H4 (cell line): ENCODE results near the gene PRTFDC1. TPM values are rescaled to one million over a fixed set of nuclear protein-coding genes. Genes with fewer than 3 reads are reported as not detected.
"Not testable (repeated sequence)": the region's sequence is repeated elsewhere in the genome, so short reads cannot be mapped to it uniquely, and the experiment has no call there.

Experiments used
- DNase-seq: peaks from one replicate; pipeline ENCODE4 v3.0.0-alpha.2; 2015; ENCODE audit warnings: low spot score
- total RNA-seq: library from RNA; depleted of rRNA; stranded (reverse); fragments of >200 nt; shearing (Covaris generic); gene quantifications from 2 replicates; pipeline ENCODE4 v1.2.3, GENCODE V29; 2014

PRTFDC1 gene
- total RNA-seq, 1 experiment from 2014 or later, result 22.8 TPM

DNA sequence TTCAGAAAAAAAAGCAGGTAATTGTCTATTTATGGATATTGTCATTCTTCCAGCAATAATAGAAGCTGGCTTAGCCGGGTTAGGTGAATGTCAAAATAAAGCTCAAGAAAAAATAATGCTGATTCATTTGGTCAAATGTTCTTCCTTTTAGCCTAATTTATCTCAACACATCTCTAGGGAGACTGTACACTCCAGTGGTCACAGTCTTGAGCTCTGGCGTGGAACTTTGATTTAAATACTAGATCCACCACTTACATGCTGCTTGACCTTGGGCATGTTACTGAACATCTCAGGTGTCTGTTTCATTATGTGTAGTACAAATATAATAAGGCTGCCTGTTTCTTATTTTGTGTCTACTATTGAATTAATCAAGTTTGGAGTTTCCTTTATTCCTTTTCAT is 22.0 kb downstream of the PRTFDC1 start:
- no peak for DNase-seq

DNA sequence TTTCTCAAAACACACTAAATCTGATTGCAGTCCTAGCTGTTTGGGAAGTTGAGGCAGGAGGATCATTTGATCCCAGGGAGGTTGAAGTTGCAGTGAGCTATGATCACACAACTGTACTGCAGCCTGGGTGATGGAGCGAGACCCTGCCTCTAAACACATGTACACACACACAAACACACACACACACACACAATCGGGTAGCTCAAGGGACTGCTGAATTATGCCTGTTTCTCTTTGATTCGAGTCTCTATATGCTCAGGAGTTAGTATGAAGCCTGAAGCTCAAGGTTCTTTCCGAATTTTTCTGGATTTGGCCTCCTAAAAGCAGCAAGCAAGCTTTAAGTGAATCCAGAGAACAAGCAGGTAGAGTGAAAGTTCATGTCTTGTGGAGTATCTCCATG is 22.5 kb downstream of the PRTFDC1 start:
- DNase-seq, result no peak

DNA sequence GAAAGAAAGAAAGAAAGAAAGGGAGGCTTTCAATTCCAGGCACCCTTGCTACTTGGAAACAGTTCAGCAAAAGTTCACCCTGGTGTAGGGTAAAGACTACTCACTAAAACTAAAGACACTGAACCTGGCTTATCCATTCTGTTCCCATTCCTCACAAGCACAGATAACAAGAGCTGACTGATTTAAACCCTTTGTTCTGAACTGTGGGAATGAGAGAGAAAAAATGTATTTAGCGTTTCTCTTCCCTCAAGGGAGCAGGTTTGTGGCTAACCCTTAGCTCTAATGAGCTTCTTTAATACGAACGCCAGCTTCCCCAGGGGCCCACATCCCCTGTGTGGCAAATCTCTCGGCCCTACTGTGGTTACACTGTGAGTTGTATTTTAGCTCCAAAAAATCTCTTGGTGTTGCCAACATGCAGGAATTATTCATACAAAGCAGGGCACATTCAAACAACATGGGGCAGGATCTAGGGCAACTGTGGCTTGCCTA is 23.3 kb downstream of the PRTFDC1 start:
- peak; percentile 22 for DNase-seq

DNA sequence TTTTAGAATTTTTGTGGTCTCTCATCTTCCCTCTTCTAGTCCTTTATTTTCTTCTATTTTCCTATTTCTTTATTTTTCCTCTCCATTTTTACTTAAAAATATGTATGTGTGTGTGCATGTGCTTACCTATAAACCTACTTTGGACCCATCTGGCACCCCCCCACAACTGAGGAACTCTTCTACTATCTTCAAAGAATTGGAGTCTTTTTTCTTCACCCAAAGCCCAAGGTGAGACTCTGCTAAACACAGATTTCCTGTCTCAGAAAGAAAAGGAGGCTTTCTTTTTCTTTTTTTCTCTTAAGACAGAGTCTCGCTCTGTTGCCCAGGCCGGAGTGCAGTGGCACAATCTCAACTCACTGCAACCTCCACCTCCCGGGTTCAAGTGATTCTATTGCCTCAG is 24.2 kb downstream of the PRTFDC1 start:
- DNase-seq, result no peak

DNA sequence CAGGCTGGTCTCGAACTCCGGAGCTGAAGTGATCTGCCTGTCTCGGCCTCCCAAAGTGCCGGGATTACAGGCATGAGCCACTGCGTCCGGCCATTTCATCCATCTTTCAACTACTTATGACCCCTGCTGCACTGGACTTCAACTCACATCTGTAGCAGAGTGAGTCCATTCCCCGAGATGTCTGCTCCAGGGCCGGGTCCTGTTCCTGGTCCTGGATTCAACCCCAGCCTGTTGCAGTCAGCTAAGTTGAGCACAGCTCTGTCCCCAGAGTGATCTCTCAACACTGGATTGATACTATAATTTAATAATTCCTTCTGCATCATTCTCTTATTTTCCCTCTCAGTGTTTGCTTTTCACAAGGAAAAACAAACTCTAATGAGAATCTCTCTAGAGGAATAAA is 25.8 kb downstream of the PRTFDC1 start:
- no peak for DNase-seq

DNA sequence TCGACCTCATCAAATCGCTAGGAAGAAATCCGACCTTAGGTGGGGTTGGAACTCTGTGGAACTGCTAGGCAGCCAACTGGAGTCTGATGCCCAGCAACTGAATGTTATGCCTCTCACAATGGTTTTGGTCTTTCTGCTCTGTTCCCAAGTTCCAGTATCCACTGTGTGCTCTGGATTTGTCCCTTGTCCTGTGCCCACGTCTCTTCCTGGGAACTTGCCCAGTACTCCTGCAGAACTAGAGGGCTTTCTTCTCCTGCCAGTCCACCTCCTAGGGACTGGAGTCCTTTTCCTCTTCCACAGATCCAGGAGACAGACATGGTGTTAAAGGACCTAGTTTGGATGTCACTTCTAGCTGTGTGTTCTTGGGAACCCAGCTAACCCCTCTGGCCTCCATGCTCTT is 26.6 kb downstream of the PRTFDC1 start:
- no peak for DNase-seq

DNA sequence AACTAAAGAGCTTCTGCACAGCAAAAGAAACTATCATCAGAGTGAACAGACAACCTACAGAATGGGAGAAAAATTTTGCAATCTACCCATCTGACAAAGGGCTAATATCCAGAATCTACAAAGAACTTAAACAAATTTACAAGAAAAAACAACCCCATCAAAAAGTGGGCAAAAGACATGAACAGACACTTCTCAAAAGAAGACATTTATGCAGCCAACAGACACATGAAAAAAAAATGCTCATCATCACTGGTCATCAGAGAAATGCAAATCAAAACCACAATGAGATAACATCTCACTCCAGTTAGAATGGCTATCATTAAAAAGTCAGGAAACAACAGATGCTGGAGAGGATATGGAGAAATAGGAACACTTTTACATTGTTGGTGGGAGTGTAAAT is 27.9 kb downstream of the PRTFDC1 start:
- not testable (repeated sequence) for DNase-seq

DNA sequence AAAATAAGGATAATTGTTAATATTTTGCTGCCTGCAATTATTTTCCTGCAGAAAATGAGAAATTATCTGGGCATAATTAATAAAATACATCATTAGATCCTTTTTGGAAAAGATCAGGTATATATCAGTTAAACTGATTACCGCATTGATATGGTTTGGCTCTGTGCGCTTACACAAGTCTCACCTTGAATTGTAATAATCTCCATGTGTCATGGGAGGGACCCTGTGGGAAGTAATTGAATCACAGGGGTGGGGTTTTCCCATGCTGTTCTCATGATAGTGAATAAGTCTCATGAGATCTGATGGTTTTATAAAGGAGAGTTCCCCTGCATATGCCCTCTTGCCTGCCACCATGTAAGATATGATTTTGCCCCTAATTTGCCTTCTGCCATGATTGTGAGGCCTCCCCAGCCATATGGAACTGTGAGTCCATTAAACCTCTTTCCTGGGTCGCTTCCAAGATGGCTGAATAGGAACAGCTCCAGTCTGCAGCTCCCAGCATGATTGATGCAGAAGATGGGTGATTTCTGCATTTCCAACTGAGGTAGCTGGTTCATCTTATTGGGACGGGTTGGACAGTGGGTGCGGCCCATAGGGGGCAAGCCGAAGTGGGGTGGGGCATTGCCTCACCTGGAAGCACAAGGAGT is 30.1 kb downstream of the PRTFDC1 start:
- not testable (repeated sequence) for DNase-seq

DNA sequence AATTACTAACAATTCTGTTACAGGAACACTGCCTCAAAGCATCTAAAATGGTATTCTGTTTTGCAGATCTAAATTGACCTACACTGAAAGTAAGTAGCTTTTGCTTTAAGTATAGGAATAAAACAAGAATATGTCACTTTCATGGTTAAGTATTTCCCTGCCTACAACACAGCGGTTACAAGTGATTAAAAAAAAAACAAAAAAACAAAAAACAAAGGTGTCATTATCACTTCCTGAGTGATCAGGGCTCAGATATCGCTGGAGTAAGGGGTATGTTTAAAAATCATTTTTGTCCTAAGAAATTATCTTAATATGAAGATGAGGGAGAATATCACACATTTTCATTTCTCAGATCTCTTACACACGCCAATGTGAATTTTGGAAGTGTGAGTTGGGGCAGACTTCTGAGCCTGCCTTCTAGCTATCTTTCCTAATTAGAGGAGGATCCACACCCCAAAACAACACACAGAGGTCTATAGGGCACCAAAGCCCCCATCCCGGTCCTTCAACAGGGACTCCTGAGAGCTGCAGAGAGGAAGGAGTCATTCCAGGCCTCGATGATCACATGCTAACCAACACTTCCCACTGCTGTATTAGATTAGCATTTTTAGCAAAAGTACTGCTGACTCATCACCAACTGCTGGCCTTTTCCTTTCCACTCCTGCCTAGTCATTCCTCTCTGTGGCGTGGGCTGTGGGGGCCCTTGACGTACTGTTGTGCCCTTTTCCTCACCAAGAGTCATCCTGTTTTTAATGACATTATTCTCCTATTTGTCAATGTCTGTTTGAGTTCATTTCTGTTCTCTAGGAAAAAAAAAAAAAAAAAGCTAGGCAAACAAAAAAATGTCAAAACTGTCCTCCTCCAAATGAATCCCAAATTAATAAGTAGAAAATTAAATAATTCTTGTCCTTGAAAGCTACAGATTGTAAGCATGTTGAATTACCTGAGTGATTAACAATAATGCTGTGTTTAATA is 31.2 kb downstream of the PRTFDC1 start:
- peak; percentile 77 for DNase-seq

DNA sequence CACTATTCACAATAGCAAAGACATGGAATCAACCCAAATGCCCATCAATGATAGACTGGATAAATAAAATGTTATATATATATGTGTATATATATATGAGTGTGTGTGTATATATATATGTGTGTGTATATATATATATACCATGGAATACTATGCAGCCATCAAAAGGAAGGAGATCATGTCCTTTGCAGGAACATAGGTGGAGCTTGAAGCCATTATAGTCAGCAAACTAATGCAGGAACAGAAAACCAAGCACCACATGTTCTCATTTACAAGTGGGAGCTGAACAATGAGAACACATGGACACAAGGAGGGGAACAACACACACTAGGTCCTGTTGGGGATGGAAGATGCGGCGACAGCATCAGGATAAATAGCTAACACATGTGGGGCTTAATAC is 32.2 kb downstream of the PRTFDC1 start:
- DNase-seq, result not testable (repeated sequence)

DNA sequence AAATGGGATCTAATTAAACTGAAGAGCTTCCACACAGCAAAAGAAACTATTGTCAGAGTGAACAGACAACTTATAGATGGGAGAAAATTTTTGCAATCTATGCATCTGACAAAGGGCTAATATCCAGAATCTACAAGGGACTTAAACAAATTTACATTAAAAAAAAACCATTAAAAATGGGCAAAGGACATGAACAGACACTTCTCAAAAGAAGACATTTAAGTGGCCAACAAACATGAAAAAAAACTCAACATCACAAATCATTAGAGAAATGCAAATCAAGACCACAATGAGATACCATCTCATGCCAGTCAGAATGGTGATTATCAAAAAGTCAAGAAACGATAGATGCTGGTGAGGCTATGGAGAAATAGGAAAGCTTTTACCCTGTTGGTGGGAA is 32.8 kb downstream of the PRTFDC1 start:
- DNase-seq, result not testable (repeated sequence)

DNA sequence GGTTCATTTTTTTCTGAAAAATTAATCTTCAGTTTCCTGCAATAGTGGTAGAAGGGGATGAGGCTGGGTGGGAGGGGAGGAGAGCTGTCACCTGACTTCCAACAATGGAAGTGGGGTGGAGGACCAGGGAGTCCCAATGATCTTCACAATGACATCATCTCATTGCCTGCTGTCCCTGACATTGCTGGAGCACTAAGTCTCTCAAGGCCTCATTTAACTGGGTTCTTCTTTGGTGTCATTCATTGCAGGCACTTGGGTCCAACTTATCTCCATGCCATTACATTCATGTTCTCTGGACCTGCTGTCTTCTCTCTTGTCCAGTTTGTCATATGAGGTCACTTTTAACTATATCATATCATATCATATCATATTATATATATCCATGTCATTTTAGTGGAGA is 34.4 kb downstream of the PRTFDC1 start:
- no peak for DNase-seq

DNA sequence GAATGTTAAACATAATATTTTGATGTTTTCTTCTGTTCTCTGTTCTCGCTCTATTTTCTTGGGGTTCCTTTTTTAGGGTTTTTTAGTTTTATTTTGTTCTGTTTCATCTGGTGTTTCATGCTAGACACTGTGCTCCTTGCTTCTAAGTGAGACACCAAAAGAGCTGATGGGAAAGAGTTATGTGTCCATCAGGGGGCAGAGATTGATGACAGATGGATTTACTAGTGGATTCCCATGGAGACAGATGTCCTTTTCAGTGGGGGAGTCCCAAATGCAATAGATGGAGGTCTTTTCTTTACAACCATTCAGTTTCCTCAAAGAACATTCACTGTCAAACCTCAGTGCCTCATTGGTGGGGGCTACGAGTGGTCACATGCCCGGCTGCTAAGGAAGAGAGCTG is 34.9 kb downstream of the PRTFDC1 start:
- no peak for DNase-seq

DNA sequence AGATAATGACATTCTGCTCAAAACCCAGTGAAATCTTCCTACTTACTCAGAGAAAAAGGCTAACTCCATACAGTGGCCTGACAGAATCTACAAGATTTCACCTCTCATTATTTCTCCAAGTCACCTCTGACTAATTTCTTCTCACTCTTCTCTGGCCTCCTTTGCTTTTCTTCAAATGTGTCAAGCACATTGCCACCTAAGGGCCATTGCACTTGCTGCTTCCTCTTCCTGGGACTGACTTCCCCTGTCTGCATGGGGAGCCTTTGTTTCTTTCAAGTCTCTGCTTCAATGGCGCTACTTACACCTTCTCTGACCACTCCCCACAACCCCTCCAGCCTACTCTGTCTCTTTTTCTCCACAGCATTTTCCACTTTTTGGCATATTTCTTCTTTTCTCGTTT is 36.0 kb downstream of the PRTFDC1 start:
- DNase-seq, result no peak

DNA sequence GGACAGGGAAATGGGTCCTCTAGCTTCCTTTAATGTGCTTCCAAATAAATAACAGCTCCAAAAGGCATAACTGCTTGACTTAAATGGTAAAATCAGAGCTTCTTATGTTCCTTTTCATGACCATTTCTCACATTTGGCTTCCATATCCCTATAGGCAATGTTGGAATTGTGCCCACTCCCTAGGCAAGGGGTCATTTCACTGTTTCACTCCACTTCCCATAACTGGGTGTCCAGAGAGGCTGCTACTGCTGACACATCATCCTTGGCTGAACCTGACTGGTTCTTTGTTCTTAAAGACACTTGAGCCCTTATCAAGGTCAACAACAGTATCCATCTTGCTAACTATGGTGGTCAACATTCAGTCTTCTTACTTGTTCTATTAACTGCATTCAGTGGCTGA is 37.1 kb downstream of the PRTFDC1 start:
- no peak for DNase-seq

DNA sequence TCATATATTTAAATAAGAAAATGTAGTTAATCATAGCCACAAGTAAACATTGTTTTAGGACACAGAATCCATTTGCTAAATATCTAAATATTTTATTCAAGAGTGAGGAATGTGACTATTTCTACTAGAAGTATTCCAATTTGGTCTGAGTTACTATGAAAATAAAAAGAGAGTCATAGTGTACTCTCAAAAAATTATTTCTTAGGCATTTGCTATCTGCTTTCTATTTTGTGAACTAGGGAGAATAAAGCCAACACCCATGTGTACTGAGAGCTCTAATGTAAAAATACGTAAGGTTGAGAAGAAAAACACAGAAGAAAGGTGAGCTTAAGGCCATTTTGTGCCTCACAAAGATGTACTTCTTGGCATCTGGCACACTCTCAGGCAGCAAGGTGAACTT is 38.3 kb downstream of the PRTFDC1 start:
- DNase-seq, result no peak

DNA sequence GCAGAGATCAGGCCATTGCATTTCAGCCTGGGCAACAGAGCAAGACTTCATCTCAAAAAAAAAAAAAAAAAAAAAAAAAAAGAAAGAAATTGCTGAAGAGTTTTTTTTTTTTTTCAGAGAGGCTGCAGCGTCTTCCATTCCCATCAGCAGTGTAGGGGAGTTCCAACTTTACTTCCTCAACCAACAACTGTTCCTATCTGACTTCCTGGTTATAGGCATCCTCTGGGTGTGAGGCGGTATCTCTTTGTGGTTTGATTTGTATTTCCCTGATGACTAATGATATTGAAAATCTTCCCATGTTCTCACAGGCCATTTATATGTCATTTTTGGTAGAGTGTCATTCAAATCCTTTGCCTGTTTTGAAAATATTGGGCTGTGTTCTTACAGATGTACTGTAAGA is 40.2 kb downstream of the PRTFDC1 start:
- DNase-seq, result no peak

DNA sequence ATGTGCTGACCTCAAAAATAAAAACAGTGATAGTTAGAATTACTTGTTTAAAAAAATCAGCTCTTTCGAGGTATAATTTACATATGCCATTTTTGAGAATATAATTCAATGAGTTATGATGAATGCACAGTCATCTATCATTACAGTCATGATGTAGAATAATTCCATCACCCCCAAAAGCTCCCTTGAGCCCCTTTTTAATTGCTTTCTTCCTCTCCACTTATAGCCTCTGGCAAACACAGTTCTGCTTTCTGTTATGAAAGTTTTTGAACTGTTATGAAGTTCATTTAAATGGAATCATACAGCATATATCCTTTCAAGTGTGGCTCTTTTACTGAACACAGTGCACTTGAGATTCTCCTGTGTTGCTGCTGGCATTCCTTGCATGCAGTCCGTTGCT is 41.4 kb downstream of the PRTFDC1 start:
- DNase-seq, result no peak

DNA sequence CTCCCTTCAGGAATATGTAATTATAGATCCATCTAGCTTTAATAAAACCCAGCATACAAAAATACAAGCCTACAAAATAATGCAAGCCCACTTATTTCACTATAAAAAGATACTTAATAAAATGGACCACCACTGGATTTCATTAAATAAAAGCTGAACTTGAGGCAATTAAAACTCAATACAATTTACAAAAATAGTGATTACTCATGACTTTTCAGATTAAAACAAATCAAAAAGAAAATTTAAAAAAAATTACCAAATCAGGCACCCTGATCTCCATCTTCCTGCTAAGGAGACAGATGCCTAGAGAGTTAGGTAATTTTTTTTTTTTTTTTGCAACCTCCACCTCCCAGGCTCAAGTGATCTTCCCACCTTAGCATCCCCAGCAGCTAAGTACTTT is 41.8 kb downstream of the PRTFDC1 start:
- DNase-seq, result no peak

DNA sequence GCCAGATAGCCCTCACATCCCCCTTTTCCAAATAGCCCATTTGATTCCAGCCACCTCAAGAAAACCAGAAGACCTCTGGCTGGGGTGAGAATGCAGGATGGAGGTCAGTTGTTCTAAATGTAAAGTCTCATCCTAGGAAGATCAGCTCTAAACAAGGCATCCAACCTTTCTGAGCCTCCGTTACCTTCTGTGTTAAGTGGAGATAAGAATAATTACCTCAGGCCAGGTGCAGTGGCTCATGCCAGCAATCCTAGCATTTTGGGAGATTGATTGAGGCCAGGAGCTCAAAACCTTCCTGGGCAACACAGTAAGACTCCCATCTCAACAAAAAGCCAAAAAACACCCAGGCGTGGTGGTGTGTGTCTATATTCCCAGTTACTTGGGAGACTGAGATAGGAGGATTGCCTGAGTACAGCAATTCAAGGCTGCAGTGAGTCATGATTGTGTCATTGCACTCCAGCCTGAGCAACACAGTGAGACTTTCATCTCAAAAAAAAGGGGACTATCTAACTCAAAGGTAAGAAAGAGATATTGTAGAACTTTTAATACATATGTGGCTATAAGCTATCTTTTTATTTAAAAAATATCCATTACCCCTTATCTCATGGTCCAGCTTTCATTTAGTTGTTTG is 43.5 kb downstream of the PRTFDC1 start:
- peak; percentile 28 for DNase-seq

DNA sequence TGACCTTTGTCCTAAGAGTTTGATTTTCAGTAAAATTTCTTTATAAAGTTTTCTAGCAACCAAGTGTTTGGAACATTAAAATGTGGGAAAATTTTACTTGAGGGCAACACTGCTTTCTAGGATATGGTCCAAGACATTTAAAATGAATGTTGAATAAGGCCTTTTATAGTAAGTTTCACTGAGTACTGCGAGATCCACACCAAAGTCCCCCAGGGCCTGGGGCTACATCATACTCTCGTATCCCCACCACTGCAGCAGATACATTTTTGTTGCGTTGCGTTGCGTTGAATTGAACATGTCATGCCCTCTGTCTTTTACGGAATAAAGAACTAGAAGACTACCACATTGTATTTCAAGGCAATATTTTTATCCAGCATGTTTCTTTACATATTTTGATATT is 44.5 kb downstream of the PRTFDC1 start:
- no peak for DNase-seq

DNA sequence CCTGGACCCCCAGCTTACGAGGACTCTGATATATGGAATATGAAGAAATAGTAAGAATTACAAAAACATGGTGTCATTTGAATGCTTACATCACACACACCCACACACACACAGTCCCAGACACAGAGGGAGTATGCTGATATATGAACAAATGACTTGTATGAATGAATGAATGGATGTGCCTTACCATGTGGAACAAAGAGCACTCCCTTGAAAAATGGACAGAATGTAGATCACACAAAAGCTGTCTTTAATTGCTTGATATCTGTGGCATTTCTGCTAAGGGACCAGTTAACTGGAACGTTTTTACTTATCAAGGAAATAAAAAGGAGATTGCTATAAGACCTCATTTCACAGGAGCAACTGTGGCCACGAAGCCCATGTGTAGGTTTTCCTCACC is 46.0 kb downstream of the PRTFDC1 start:
- no peak for DNase-seq

DNA sequence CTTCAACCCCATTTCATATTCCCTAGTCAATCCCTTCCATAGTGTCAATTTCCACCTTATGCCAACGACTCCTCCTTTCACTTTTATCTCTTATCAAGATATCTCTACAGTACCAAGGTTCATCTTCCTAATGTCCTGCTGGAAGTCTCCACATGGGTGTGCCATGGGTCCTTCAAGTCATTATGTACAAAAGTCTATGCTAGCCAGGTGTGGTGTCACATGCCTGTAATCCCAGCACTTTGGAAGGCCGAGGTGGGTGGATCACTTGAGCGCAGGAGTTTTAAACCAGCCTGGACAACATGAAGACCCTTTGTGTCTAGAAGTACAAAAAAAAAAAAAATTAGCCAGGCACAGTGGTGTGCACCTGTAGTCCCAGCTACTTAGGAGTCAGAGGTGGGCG is 47.6 kb downstream of the PRTFDC1 start:
- no peak for DNase-seq
